GM18499 (cell line): ENCODE data around the gene SLC24A3.
"Not testable (repeated sequence)": the region's sequence is repeated elsewhere in the genome, so short reads cannot be mapped to it uniquely, and the experiment has no call there.

Experiments used
- ATAC-seq: cut with Tn5 transposase; IDR thresholded peaks from one replicate; pipeline ENCODE4 v1.9.1; 2021; ENCODE audit warnings: moderate number of reproducible peaks; ENCODE audit not compliant: insufficient read depth, unreplicated experiment

The SLC24A3 gene

DNA sequence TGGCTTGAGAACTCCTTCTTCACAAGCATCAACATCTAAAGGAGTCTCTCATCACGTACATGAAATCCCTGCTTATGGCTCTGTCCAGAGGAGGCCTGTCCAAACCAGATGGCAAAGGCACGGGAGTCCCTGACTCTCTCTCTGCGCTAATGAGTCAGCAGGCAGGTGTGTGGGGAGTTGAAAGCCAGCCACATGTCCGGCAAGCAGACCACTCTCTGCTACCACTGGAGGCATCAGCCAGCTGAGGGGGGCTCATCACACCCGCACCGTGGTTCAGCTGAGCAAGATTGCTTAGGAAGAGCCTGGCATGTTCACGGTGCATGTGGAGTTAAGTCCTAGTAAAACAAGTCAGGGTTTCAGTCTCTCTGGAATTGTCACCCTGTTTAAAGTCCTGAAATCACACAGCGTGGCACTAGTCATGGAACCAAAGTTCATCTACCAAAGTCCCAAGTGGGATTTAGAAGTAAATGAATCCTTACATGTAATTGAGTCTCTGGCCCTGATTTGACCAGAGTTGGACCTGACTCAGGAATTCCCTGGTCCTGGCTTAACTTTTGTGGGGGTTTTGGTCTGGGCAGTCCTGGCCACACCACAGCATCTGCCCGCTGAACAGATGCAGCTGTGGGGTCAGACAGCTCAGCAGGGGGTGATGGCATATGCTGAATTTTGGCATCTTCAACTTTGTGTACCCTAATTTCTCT is 390.4 kb downstream of the SLC24A3 start:
- no peak for ATAC-seq

DNA sequence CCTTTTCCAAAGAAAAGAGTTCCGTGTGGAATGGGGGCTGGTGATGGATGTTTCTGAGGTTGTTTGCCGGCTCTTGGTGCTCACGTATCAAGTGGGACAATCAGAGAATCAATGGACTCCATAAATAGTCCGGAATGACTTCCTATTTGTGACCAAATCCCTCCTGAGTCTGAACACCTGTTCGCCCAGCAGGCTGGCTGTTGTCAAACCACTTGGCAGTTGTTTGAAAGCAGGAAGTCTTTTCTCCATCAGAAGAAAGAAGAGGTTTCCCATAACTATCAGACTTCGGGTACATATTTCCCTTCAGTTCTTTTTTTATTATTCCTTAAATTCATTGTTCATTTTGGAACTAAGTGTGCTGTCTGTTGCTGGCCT is 390.9 kb downstream of the SLC24A3 start:
- no peak for ATAC-seq

GRCh38 chr20:19605786-19606485 is 393.5 kb downstream of the SLC24A3 start:
- ATAC-seq = no peak

- ATAC-seq = no peak
Observed at GRCh38 chr20:19609642-19610223, 397.3 kb downstream of the SLC24A3 start.

GRCh38 chr20:19615629-19616028 is 403.2 kb downstream of the SLC24A3 start:
- no peak for ATAC-seq

DNA sequence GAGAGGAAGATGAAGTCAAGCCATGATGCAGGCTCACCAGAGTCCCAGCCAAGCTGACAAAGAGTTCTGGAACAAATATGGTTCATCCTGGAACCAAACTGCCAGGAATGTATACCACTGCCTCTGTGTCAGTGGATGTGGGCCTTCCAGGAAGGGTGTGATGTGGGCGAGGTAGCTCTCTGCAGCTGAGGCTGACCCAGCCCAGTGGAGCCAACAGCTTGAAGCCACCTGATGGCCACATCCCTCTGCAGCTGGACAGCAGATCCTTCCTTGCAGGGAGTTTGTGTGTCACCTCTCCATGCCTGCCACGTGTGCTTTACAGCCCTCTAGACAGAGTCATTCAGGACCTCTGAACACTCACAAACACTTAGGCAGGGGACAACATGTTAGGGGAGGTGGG is 403.6 kb downstream of the SLC24A3 start:
- ATAC-seq = no peak

- ATAC-seq = no peak
Observed at GRCh38 chr20:19616620-19617019, 404.2 kb downstream of the SLC24A3 start.

GRCh38 chr20:19617256-19617655 is 404.8 kb downstream of the SLC24A3 start:
- ATAC-seq = no peak

DNA sequence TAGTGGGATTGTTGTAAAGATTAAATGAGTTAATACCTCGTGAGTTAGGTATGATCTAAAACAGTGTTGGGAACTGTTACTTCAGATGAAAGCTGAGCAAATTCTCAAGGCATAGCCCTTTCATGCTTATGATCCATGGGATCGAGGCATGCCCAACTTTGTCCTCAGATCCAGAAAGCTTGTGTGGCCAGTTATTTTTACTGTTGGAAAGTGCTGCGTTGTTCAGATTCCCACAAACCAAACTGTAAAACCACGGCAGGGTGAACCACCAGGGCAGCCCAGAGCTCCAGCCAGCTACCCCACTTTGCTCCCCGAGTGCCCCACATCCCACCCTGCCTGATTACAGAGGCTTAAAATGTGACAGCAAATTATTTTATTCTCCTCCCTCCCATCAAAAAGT is 406.3 kb downstream of the SLC24A3 start:
- no peak for ATAC-seq

- no peak for ATAC-seq
Observed at GRCh38 chr20:19619904-19620430, 407.5 kb downstream of the SLC24A3 start.

GRCh38 chr20:19620446-19620845 is 408.0 kb downstream of the SLC24A3 start:
- ATAC-seq = no peak

- ATAC-seq = no peak
Observed at GRCh38 chr20:19621072-19621471, 408.6 kb downstream of the SLC24A3 start.

DNA sequence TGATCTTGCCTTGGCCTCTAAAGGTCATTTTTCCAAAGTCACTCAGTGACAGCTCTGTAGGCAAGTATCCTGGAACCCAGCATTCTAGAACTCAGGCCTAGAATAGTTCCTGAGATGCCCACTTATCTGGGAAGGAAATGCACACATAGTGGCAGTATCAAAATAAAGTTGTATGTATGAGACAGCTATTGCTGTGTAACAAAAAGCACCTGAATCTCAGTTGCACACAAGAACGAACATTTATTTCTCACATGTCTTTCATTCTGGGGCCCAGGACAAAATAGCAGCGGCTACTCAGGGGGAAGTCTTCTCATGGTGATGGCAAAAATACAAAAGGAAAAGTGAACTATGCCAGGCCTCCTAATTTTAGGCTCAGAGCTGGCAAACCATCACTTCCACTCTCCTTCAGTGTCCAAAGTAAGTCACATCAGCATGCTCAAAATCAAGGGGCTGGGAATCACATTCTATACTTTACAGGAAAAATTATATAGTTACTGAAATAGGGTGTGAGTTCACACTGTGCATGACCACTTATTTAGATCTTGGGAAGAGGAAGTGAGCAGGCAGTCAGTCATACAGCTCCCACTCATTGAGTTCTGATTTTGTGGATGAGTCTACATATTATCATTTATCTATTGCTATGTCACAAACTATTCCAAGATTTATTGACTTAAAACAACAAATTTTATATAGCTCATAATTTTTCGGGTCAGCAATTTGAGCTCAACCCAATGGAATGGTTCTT is 412.0 kb downstream of the SLC24A3 start:
- no peak for ATAC-seq

DNA sequence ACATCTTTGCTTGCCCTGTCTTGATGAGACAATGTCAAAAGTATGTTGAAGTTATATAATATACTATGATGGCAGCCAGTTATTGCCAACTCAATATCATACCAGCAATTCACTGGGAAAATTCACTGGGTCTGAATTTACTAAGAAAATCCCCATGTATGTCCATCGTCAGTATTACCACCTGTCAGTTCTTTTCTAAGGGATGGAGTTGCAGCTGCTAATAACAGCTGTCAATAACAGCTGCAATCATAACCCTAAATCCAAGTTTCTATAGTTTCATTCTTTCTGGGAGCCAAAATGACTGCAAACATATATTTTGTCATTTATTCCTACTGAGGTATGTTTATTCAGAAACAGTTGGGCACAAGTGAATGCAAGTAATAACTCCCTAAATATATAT is 413.0 kb downstream of the SLC24A3 start:
- ATAC-seq = no peak

- ATAC-seq = no peak
Observed at GRCh38 chr20:19626896-19627295, 414.5 kb downstream of the SLC24A3 start.

DNA sequence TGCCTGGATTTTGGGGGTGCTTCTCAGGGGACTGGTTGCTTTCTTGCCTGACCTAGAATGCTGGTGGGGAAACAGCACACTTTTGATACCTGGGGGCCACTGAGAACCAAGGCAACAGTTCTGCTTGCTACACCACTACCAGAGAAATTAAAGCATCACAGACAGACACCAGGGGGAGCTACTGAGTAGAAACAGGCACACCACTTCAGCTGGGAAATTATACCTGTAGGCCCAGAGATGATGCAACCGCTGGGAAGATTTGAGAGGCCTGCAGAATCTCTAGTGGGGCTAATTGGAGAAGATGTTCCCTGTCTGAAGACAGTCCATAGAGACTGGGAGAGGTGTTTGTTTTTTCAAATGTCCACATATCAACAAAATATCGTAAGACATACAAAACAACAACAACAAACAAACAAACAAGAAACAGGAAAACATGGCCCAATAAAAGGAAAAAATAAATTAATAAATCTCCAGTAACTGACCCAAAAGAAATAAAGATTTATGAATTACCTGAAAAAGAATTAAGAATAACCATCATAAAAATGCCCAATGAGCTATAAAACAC is 416.2 kb downstream of the SLC24A3 start:
- ATAC-seq = peak; percentile 55

DNA sequence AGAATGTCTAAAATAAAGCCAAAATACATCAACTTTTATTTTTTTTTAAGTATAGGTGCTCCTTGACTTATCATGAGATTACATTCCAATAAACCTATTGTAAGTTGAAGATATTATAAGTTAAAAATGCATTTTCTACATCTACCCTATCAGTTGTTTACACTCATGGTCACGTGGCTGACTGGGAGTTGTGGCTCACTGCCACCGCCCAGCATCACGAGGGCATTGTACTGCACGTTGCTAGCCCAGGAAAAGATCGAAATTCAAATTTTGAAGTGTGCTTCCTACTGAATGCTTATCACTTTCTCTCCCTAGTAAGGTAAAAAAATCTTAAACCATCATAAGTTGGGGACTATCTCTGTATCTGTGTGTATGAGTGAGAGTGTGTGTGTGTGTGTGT is 419.0 kb downstream of the SLC24A3 start:
- ATAC-seq = no peak

- ATAC-seq = no peak
Observed at GRCh38 chr20:19633985-19634384, 421.5 kb downstream of the SLC24A3 start.

DNA sequence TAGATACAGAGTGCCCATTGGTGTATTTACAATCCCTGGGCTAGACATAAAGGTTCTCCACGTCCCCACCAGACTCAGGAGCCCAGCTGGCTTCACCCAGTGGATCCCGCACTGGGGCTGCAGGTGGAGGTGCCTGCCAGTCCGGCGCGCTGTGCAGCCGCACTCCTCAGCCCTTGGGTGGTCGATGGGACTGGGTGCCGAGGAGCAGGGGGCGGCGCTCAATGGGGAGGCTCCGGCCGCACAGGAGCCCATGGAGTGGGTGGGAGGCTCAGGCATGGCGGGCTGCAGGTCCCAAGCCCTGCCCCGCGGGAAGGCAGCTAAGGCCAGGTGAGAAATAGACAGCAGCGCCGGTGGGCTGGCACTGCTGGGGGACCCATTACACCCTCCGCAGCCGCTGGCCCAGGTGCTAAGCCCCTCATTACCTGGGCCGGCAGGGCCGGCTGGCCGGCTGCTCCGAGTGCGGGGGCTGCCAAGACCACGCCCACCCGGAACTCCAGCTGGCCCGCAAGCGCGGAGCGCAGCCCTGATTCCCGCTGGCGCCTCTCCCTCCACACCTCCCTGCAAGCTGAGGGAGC is 427.1 kb downstream of the SLC24A3 start:
- not testable (repeated sequence) for ATAC-seq

DNA sequence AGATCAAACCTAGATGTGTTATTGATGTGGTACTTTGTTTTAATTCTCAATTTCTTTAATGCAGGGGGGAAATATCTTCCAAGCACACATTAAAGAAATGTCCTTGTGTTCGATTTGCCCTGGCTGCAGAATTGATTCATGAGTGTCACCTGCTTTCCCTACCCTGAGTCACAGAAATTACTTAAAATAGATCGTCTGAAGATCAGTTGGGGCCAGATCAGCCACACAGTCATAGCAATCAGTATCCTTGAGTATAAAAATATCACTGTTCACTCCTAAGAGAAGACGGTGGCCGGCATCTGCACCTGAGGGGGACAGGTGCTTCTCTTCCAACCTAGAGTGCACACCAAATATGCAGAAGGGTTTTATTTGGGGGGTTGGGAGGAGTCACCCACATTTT is 430.4 kb downstream of the SLC24A3 start:
- no peak for ATAC-seq
